HG03175 (cell line): Measurements from ENCODE around the gene XPNPEP1.

Source experiments
- ATAC-seq: cut with Tn5 transposase; IDR thresholded peaks from one replicate; pipeline ENCODE4 v1.9.1; 2021; ENCODE audit warnings: mild to moderate bottlenecking, moderate library complexity; ENCODE audit not compliant: unreplicated experiment

Gene XPNPEP1

GRCh38 chr10:109922976-109923921, at the start of gene XPNPEP1:
TSS of gene XPNPEP1 (minus strand) at chr10:109923511. CDS start at chr10:109923433, 78 bp downstream.
- peak; percentile 95 for ATAC-seq

GRCh38 chr10:109972372-109973001, 49.2 kb upstream of the XPNPEP1 start:
- no peak for ATAC-seq

- ATAC-seq = no peak
Observed at GRCh38 chr10:109971634-109972033, 48.3 kb upstream of the XPNPEP1 start.

GRCh38 chr10:109969760-109970346, 46.5 kb upstream of the XPNPEP1 start:
- no peak for ATAC-seq

- ATAC-seq = no peak
Observed at GRCh38 chr10:109968953-109969759, 45.8 kb upstream of the XPNPEP1 start.

GRCh38 chr10:109967739-109968088, 44.4 kb upstream of the XPNPEP1 start:
- no peak for ATAC-seq

- no peak for ATAC-seq
Observed at GRCh38 chr10:109966961-109967738, 43.8 kb upstream of the XPNPEP1 start.

GRCh38 chr10:109964318-109964717, 41.0 kb upstream of the XPNPEP1 start:
- no peak for ATAC-seq

GRCh38 chr10:109963439-109963838, 40.1 kb upstream of the XPNPEP1 start:
- no peak for ATAC-seq

GRCh38 chr10:109962247-109962646, 38.9 kb upstream of the XPNPEP1 start:
- ATAC-seq = no peak

GRCh38 chr10:109961174-109962001, 38.1 kb upstream of the XPNPEP1 start:
- ATAC-seq = no peak

- no peak for ATAC-seq
Observed at GRCh38 chr10:109960682-109961081, 37.4 kb upstream of the XPNPEP1 start.

- no peak for ATAC-seq
Observed at GRCh38 chr10:109959259-109960145, 36.2 kb upstream of the XPNPEP1 start.

GRCh38 chr10:109958059-109958458, 34.7 kb upstream of the XPNPEP1 start:
- no peak for ATAC-seq

GRCh38 chr10:109957092-109957797, 33.9 kb upstream of the XPNPEP1 start:
- ATAC-seq = peak; percentile 94

- peak; percentile 82 for ATAC-seq
Observed at GRCh38 chr10:109956454-109957091, 33.3 kb upstream of the XPNPEP1 start.

- ATAC-seq = no peak
Observed at GRCh38 chr10:109953766-109954165, 30.5 kb upstream of the XPNPEP1 start.
